Gastrocnemius medialis (tissue), 4 donors: Measurements from ENCODE around the gene NELFA.

Source experiments
- POLR2A ChIP-seq, 2 donors: fragments of 450-650 bp; IDR thresholded peaks; one replicate each; pipeline ENCODE4 v1.6.1; 2017; ENCODE audit warnings: antibody characterized with exemption in 2 of 2, mild to moderate bottlenecking in 2 of 2, moderate library complexity in 2 of 2
- TF ChIP-seq, protein P1 (sequence below), 5 experiments: fragments of 450-650 bp in 3 of 5; fragments of 200-600 bp in 2 of 5; sonication (generic) in 2 of 5; IDR thresholded peaks in 4 of 5; conservative IDR thresholded peaks in 1 of 5; 1 replicate in 4 of 5; 2 replicates in 1 of 5; pipeline ENCODE4 v1.5.1; 2016 to 2019; ENCODE audit warnings: antibody characterized with exemption in 5 of 5, mild to moderate bottlenecking in 3 of 5, moderate library complexity in 3 of 5

DNA sequence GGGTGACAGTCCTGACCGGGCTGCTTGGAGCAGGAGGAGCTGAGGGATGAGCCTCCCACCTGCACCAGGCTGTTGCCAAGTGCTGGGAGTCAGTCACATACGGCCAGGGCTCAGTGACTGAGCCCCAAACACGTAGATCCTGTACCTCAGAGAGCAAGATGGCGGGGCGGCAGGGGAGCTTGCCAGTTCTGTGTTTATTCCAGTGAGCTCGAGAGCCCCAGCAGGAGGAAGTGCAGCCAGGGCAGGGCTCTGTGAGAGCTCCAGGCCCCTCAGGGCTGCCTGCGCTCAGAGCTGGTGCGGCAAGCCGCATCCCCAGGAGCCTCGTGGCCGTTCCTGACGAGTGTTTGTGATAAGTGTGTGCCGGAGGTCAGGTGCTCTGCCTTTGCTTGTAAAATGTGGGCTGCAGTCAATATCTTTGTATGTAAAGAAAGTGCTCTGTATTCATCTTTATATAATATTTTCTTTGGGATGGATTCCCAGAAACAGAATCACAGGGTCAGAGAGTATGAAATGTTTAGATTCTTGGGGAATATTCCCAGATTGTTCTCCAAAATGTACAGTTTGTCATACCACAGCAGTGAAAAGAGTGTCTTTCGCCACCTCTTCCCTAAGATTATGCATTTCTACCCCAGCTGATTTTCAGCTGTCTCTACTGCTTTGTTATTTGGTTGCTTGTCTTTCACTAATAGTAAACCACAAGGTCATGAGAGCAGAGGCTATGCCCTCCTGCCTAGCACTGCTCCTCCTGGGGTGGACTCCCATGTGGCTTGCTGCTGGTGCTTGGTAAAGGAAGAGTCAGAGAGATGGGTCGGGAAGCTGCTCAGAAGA lies 50.3 kb downstream of the NELFA start:
- TF ChIP-seq POLR2A (IDR thresholded peaks at IDR 0.05), result no peak
- TF ChIP-seq, protein P1, sequence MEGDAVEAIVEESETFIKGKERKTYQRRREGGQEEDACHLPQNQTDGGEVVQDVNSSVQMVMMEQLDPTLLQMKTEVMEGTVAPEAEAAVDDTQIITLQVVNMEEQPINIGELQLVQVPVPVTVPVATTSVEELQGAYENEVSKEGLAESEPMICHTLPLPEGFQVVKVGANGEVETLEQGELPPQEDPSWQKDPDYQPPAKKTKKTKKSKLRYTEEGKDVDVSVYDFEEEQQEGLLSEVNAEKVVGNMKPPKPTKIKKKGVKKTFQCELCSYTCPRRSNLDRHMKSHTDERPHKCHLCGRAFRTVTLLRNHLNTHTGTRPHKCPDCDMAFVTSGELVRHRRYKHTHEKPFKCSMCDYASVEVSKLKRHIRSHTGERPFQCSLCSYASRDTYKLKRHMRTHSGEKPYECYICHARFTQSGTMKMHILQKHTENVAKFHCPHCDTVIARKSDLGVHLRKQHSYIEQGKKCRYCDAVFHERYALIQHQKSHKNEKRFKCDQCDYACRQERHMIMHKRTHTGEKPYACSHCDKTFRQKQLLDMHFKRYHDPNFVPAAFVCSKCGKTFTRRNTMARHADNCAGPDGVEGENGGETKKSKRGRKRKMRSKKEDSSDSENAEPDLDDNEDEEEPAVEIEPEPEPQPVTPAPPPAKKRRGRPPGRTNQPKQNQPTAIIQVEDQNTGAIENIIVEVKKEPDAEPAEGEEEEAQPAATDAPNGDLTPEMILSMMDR (IDR thresholded peaks at IDR 0.05 in 4 of 5, conservative IDR thresholded peaks at IDR 0.05 in 1 of 5), result no peak
